Measurements from ENCODE around the gene TNRC6B. TPM values are rescaled to one million over a fixed set of nuclear protein-coding genes. Genes with fewer than 3 reads are reported as not detected.
"Not testable (repeated sequence)": the region's sequence is repeated elsewhere in the genome, so short reads cannot be mapped to it uniquely, and the experiment has no call there.

TNRC6B gene
- total and polyA plus RNA-seq, 3 experiments from 2014 or later: 32.8 to 109 (median 37.8) TPM

- peaks cover 28 to 45% (median 44%) of the 10 kb centered on the region in 3 donors for H3K4me1 Mint-ChIP-seq
- CTCF ChIA-PET: no interaction called here
- Histone ChIP-seq H3K4me1 (ENCODE audit: insufficient read depth, low read length) (peaks cover 17% of the 10 kb centered on the region), H3K9me3 (ENCODE audit: low read length) (no peaks in the 10 kb centered on the region), H3K27ac (ENCODE audit: low read depth, low read length) (no peak overlapping the region), H3K4me3 (ENCODE audit: low read length) (no peak overlapping the region), H3K27me3 (ENCODE audit: insufficient read depth, low read length, poor library complexity, severe bottlenecking) (no peaks in the 10 kb centered on the region), H3K36me3 (ENCODE audit: insufficient read depth, low read length) (peaks cover 60% of the 10 kb centered on the region)
- peaks cover 30 to 90% (median 45%) of the 10 kb centered on the region in 3 donors for H3K36me3 Mint-ChIP-seq
- POLR2A ChIA-PET: no interaction called here
- H3K4me3 Mint-ChIP-seq: no peak overlapping the region
- H3K27me3 Mint-ChIP-seq: peaks cover 0 to 2% of the 10 kb centered on the region in 2 donors
- no peak for DNase-seq
- no peaks in the 10 kb centered on the region for H3K9me3 Mint-ChIP-seq
- H3K27ac Mint-ChIP-seq: peak overlapping the region in 4 of 8 donors; percentile 9 to 50 (median 27)
These were observed 133.0 kb downstream of the TNRC6B start for GRCh38 chr22:40310768-40311120.

- H3K27ac ChIP-seq (ENCODE audit: low read depth, low read length); H3K27me3 ChIP-seq (ENCODE audit: insufficient read depth, low read length, poor library complexity, severe bottlenecking); POLR2A ChIA-PET; H3K9me3 Mint-ChIP-seq; H3K9me3 ChIP-seq (ENCODE audit: low read length); DNase-seq; H3K4me3 Mint-ChIP-seq; H3K27me3 Mint-ChIP-seq; CTCF ChIA-PET; H3K4me3 ChIP-seq (ENCODE audit: low read length): not testable (repeated sequence)
- Mint-ChIP-seq H3K27ac (peak overlapping the region in 2 of 8 donors; percentile 66 to 93), H3K36me3 (peaks cover 33 to 94% (median 46%) of the 10 kb centered on the region in 3 donors), H3K4me1 (peaks cover 28 to 47% (median 46%) of the 10 kb centered on the region in 3 donors)
- Histone ChIP-seq H3K36me3 (ENCODE audit: insufficient read depth, low read length) (peaks cover 68% of the 10 kb centered on the region), H3K4me1 (ENCODE audit: insufficient read depth, low read length) (peaks cover 17% of the 10 kb centered on the region)
These were observed 133.9 kb downstream of the TNRC6B start for GRCh38 chr22:40311646-40312045.

- H3K27me3 ChIP-seq (ENCODE audit: insufficient read depth, low read length, poor library complexity, severe bottlenecking): no peaks in the 10 kb centered on the region
- no peak overlapping the region for H3K27ac ChIP-seq (ENCODE audit: low read depth, low read length)
- ChIA-PET POLR2A (no interaction called here), CTCF (no interaction called here)
- Mint-ChIP-seq H3K4me1 (peaks cover 29 to 51% (median 50%) of the 10 kb centered on the region in 3 donors), H3K9me3 (no peaks in the 10 kb centered on the region), H3K36me3 (peaks cover 37 to 96% (median 49%) of the 10 kb centered on the region in 3 donors), H3K27ac (peak overlapping the region in 5 of 8 donors; percentile 31 to 93 (median 79)), H3K4me3 (no peak overlapping the region), H3K27me3 (peaks cover 0 to 2% of the 10 kb centered on the region in 2 donors)
- no peak for DNase-seq
- peaks cover 68% of the 10 kb centered on the region for H3K36me3 ChIP-seq (ENCODE audit: insufficient read depth, low read length)
- peaks cover 17% of the 10 kb centered on the region for H3K4me1 ChIP-seq (ENCODE audit: insufficient read depth, low read length)
- H3K9me3 ChIP-seq (ENCODE audit: low read length): no peaks in the 10 kb centered on the region
- no peak overlapping the region for H3K4me3 ChIP-seq (ENCODE audit: low read length)
These were observed 134.3 kb downstream of the TNRC6B start for GRCh38 chr22:40312050-40312449.

- Mint-ChIP-seq H3K4me3 (no peak overlapping the region), H3K27ac (peak overlapping the region in 7 of 8 donors; percentile 3 to 81 (median 66)), H3K9me3 (no peaks in the 10 kb centered on the region), H3K27me3 (peaks cover 0 to 2% of the 10 kb centered on the region in 2 donors), H3K4me1 (peaks cover 26 to 52% (median 46%) of the 10 kb centered on the region in 3 donors), H3K36me3 (peaks cover 35 to 96% (median 45%) of the 10 kb centered on the region in 3 donors)
- Histone ChIP-seq H3K27me3 (ENCODE audit: insufficient read depth, low read length, poor library complexity, severe bottlenecking) (no peaks in the 10 kb centered on the region), H3K27ac (ENCODE audit: low read depth, low read length) (no peak overlapping the region), H3K4me1 (ENCODE audit: insufficient read depth, low read length) (peaks cover 17% of the 10 kb centered on the region), H3K9me3 (ENCODE audit: low read length) (no peaks in the 10 kb centered on the region), H3K36me3 (ENCODE audit: insufficient read depth, low read length) (peaks cover 70% of the 10 kb centered on the region), H3K4me3 (ENCODE audit: low read length) (no peak overlapping the region)
- ChIA-PET CTCF (no interaction called here), POLR2A (no interaction called here)
- DNase-seq: no peak
These were observed 135.3 kb downstream of the TNRC6B start for GRCh38 chr22:40313007-40313406.

GRCh38 chr22:40314041-40314440 is 136.3 kb downstream of the TNRC6B start:
- H3K27me3 ChIP-seq (ENCODE audit: insufficient read depth, low read length, poor library complexity, severe bottlenecking): no peaks in the 10 kb centered on the region
- H3K9me3 ChIP-seq (ENCODE audit: low read length): no peaks in the 10 kb centered on the region
- no peaks in the 10 kb centered on the region for H3K9me3 Mint-ChIP-seq
- peak overlapping the region in 1 of 7 donors; percentile 3 for H3K4me3 Mint-ChIP-seq
- DNase-seq: no peak
- H3K36me3 ChIP-seq (ENCODE audit: insufficient read depth, low read length): peaks cover 65% of the 10 kb centered on the region
- peaks cover 37 to 95% (median 43%) of the 10 kb centered on the region in 3 donors for H3K36me3 Mint-ChIP-seq
- ChIA-PET POLR2A (no interaction called here), CTCF (no interaction called here)
- H3K27me3 Mint-ChIP-seq: peaks cover 0 to 2% of the 10 kb centered on the region in 2 donors
- peak overlapping the region in 7 of 8 donors; percentile 37 to 87 (median 57) for H3K27ac Mint-ChIP-seq
- no peak overlapping the region for H3K4me3 ChIP-seq (ENCODE audit: low read length)
- peaks cover 20 to 46% (median 36%) of the 10 kb centered on the region in 3 donors for H3K4me1 Mint-ChIP-seq
- H3K27ac ChIP-seq (ENCODE audit: low read depth, low read length): no peak overlapping the region
- peaks cover 8% of the 10 kb centered on the region for H3K4me1 ChIP-seq (ENCODE audit: insufficient read depth, low read length)

- peaks cover 33 to 75% (median 50%) of the 10 kb centered on the region in 3 donors for H3K4me1 Mint-ChIP-seq
- Histone ChIP-seq H3K4me1 (ENCODE audit: insufficient read depth, low read length) (peaks cover 39% of the 10 kb centered on the region), H3K9me3 (ENCODE audit: low read length) (no peaks in the 10 kb centered on the region), H3K27me3 (ENCODE audit: insufficient read depth, low read length, poor library complexity, severe bottlenecking) (no peaks in the 10 kb centered on the region), H3K27ac (ENCODE audit: low read depth, low read length) (no peak overlapping the region), H3K36me3 (ENCODE audit: insufficient read depth, low read length) (peaks cover 43% of the 10 kb centered on the region), H3K4me3 (ENCODE audit: low read length) (no peak overlapping the region)
- POLR2A ChIA-PET: no interaction called here
- no peaks in the 10 kb centered on the region for H3K27me3 Mint-ChIP-seq
- H3K36me3 Mint-ChIP-seq: peaks cover 18 to 81% (median 29%) of the 10 kb centered on the region in 3 donors
- DNase-seq: no peak
- no peaks in the 10 kb centered on the region for H3K9me3 Mint-ChIP-seq
- CTCF ChIA-PET: interaction anchor here (0.9 kb wide), 1 partner anchor 27 kb away, joined by 3 read pairs; no protein-coding TSS in a partner anchor
- peak overlapping the region in 7 of 8 donors; percentile 46 to 89 (median 74) for H3K27ac Mint-ChIP-seq
- no peak overlapping the region for H3K4me3 Mint-ChIP-seq
These were observed 143.0 kb downstream of the TNRC6B start for GRCh38 chr22:40320687-40321086.

- Histone ChIP-seq H3K4me1 (ENCODE audit: insufficient read depth, low read length) (peaks cover 52% of the 10 kb centered on the region), H3K36me3 (ENCODE audit: insufficient read depth, low read length) (peaks cover 35% of the 10 kb centered on the region), H3K27me3 (ENCODE audit: insufficient read depth, low read length, poor library complexity, severe bottlenecking) (no peaks in the 10 kb centered on the region), H3K9me3 (ENCODE audit: low read length) (no peaks in the 10 kb centered on the region), H3K4me3 (ENCODE audit: low read length) (no peak overlapping the region), H3K27ac (ENCODE audit: low read depth, low read length) (no peak overlapping the region)
- Mint-ChIP-seq H3K4me1 (peaks cover 42 to 81% (median 57%) of the 10 kb centered on the region in 3 donors), H3K27me3 (no peaks in the 10 kb centered on the region), H3K4me3 (peak overlapping the region in 3 of 7 donors; percentile 1 to 18 (median 16)), H3K36me3 (peaks cover 11 to 72% (median 23%) of the 10 kb centered on the region in 3 donors), H3K27ac (peak overlapping the region; percentile 56 to 96 (median 82)), H3K9me3 (no peaks in the 10 kb centered on the region)
- no peak for DNase-seq
- ChIA-PET POLR2A (interaction anchor here (1.1 kb wide), 1 partner anchor 12 kb away, joined by 3 read pairs; no protein-coding TSS in a partner anchor), CTCF (interaction anchor here (1.4 to 2.5 kb wide), 2 partner anchors 24 to 41 kb away, joined by 3 to 16 read pairs; partner anchors contain the start of gene ADSL)
These were observed 144.3 kb downstream of the TNRC6B start for GRCh38 chr22:40322021-40322420.

- Histone ChIP-seq H3K27ac (ENCODE audit: low read depth, low read length) (peak overlapping the region; percentile 58), H3K36me3 (ENCODE audit: insufficient read depth, low read length) (peaks cover 29% of the 10 kb centered on the region), H3K4me1 (ENCODE audit: insufficient read depth, low read length) (peaks cover 61% of the 10 kb centered on the region), H3K27me3 (ENCODE audit: insufficient read depth, low read length, poor library complexity, severe bottlenecking) (no peaks in the 10 kb centered on the region), H3K9me3 (ENCODE audit: low read length) (no peaks in the 10 kb centered on the region), H3K4me3 (ENCODE audit: low read length) (no peak overlapping the region)
- Mint-ChIP-seq H3K4me1 (peaks cover 50 to 84% (median 62%) of the 10 kb centered on the region in 3 donors), H3K27me3 (no peaks in the 10 kb centered on the region), H3K36me3 (peaks cover 9 to 68% (median 22%) of the 10 kb centered on the region in 3 donors), H3K4me3 (peak overlapping the region in 1 of 7 donors; percentile 28), H3K27ac (peak overlapping the region; percentile 70 to 98 (median 94)), H3K9me3 (no peaks in the 10 kb centered on the region)
- DNase-seq: no peak
- CTCF ChIA-PET: interaction anchor here (0.6 to 2.5 kb wide), 2 partner anchors 24 to 97 kb away, joined by 3 to 16 read pairs; partner anchors contain the start of gene ADSL
- POLR2A ChIA-PET: interaction anchor here (0.6 to 1.7 kb wide), 5 partner anchors 12 to 279 kb away, joined by 3 to 8 read pairs (median 5); no protein-coding TSS in a partner anchor
These were observed 145.2 kb downstream of the TNRC6B start for GRCh38 chr22:40322818-40323447.
